CD4-positive, alpha-beta T cell (primary cell): ENCODE measurements around the gene CCL2. TPM values are rescaled to one million over a fixed set of nuclear protein-coding genes. Genes with fewer than 3 reads are reported as not detected.
A peak's percentile ranks its signal among the peaks of the same experiment; 100 is the strongest.

ENCODE experiments used
- ATAC-seq: fragments of 200-7000 bp; cut with Tn5 transposase; one replicate; pipeline ENCODE4 v1.10.0; 2022; ENCODE audit warnings: mild to moderate bottlenecking; ENCODE audit not compliant: poor library complexity
- CTCF ChIA-PET: fragments of 350-600 bp; sonication (Branson Sonifier 250); formaldehyde crosslinking; loops from one replicate; lab custom pipeline; 2021; ENCODE audit warnings: antibody characterized with exemption, inconsistent platforms; lab: Charles Lee
- POLR2A ChIA-PET: fragments of 350-600 bp; sonication (Branson Sonifier 250); formaldehyde crosslinking; loops from one replicate; lab custom pipeline; 2021; ENCODE audit warnings: antibody characterized with exemption, inconsistent platforms; lab: Charles Lee
- DNase-seq, 14 experiments: peaks; one replicate each; pipeline ENCODE4 v3.0.0-alpha.2; 2013 to 2020; ENCODE audit warnings: mixed read lengths in 2 of 14
- H3K27ac ChIP-seq, 2 donors: one replicate each; pipeline versions ENCODE4 v1.5.1 to v1.7.0; 2013; ENCODE audit warnings: low read length in 2 of 2, low read depth in 1 of 2, mild to moderate bottlenecking in 1 of 2
- H3K27me3 ChIP-seq, 2 experiments: 1 replicate in 1 of 2; 2 replicates in 1 of 2; pipeline versions ENCODE4 v1.6.1 to v1.7.0; 2013; ENCODE audit warnings: low read length in 2 of 2, control low read depth in 1 of 2, mild to moderate bottlenecking in 1 of 2, moderate library complexity in 1 of 2; ENCODE audit not compliant: insufficient read depth in 2 of 2, control insufficient read depth in 1 of 2
- H3K36me3 ChIP-seq: one replicate; pipeline ENCODE4 v1.6.1; 2013; ENCODE audit warnings: low read length, control low read depth; ENCODE audit not compliant: insufficient read depth
- H3K4me1 ChIP-seq: one replicate; pipeline ENCODE4 v1.6.1; 2013; ENCODE audit warnings: low read length, control low read depth; ENCODE audit not compliant: insufficient read depth
- H3K4me3 ChIP-seq: one replicate; pipeline ENCODE4 v1.5.1; 2013; ENCODE audit warnings: mild to moderate bottlenecking, low read length, moderate library complexity
- H3K9me3 ChIP-seq, 2 experiments: 1 replicate in 1 of 2; 2 replicates in 1 of 2; pipeline versions ENCODE4 v1.6.1 to v1.7.0; 2013; ENCODE audit warnings: low read length in 2 of 2, mild to moderate bottlenecking in 2 of 2, control low read depth in 1 of 2, moderate library complexity in 1 of 2; ENCODE audit not compliant: control insufficient read depth in 1 of 2, insufficient read depth in 1 of 2
- H3K27ac Mint-ChIP-seq: one replicate; pipeline ENCODE4 v1.8.0; 2020; ENCODE audit warnings: mixed read lengths
- H3K27me3 Mint-ChIP-seq: one replicate; pipeline ENCODE4 v1.8.0; 2021; ENCODE audit warnings: mixed read lengths
- H3K36me3 Mint-ChIP-seq: one replicate; pipeline ENCODE4 v1.8.0; 2021; ENCODE audit warnings: low read depth, mixed read lengths
- H3K4me1 Mint-ChIP-seq: one replicate; pipeline ENCODE4 v1.8.0; 2021; ENCODE audit warnings: low read depth, mixed read lengths
- H3K4me3 Mint-ChIP-seq: one replicate; pipeline ENCODE4 v1.8.0; 2020; ENCODE audit warnings: mild to moderate bottlenecking, mixed read lengths
- H3K9me3 Mint-ChIP-seq: one replicate; pipeline ENCODE4 v1.8.0; 2020; ENCODE audit warnings: mixed read lengths
- intact Hi-C, 2 experiments: fragments of 100-400 bp; cut with DNase I in 1 of 2; cut with micrococcal nuclease in 1 of 2; formaldehyde crosslinking; loops; one replicate each; pipeline versions ENCODE4 v1.15.1 to v1.9.0; 2023 to 2025; cut with DNase I, micrococcal nuclease
- total RNA-seq, 174 experiments: library from RNA in 2 of 174; stranded (reverse) in 2 of 174; gene quantifications; one replicate each; pipeline ENCODE4 v1.2.3 and lab custom pipeline; 2021 to 2026
- TF ChIP-seq, protein P1 (sequence below): fragments of 200-600 bp; IDR thresholded peaks from one replicate; pipeline ENCODE4 v1.8.0; 2022; ENCODE audit warnings: antibody characterized with exemption, mild to moderate bottlenecking

Gene CCL2
- total RNA-seq, 2 experiments from 2014 or later = not detected

DNA sequence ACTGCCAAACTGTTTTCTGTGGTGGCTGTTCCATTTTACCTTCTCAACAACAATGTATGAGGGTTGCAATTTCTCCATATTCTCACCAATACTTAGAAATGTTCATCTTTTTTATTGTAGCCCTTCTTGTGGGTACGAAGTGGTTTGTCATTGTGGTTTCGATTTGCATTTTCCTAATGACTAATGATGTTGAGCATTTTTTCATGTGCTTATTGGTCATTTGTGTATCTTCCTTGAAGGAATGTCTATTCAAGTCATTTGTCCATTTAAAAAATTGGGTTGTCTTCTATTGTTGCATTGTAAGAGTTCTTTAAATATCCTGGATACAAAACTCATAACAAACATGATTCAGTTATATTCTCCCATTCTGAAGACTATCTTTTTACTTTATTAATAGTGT, 47.5 kb upstream of the CCL2 start:
- intact Hi-C loops = no loop called here
- CTCF ChIA-PET = no interaction called here
- no peaks in the 10 kb centered on the region for H3K27me3 ChIP-seq

DNA sequence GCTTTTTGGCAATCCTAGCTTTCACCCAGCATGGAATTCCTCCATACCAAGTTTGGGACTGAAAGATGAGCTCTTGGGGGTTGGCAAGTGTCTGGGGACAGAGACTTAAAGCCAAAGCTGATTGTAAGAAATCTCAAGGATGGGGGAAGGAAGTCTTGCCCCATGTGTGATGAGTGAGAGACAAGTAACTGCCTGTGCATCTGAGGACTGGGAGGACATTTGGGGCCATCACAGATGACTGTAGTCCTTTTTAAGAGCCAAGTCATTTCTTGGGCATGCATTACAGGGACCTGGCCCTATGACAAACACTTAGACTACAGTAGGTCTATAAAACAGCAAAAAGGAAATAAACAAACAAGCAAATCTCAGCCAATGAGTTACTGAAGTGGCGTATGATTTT, 36.3 kb upstream of the CCL2 start:
- no peak overlapping the region for H3K27ac Mint-ChIP-seq
- H3K36me3 Mint-ChIP-seq = no peaks in the 10 kb centered on the region
- POLR2A ChIA-PET = no interaction called here
- DNase-seq (peak in 1 of 14 experiments; percentile 39), ATAC-seq (no peak)
- Histone ChIP-seq H3K36me3 (no peaks in the 10 kb centered on the region), H3K4me1 (no peaks in the 10 kb centered on the region), H3K9me3 (peaks cover 0 to 7% of the 10 kb centered on the region in 2 experiments), H3K27ac (no peak overlapping the region), H3K27me3 (peaks cover 4 to 17% of the 10 kb centered on the region in 2 experiments), H3K4me3 (no peak overlapping the region)
- CTCF ChIA-PET = no interaction called here
- TF ChIP-seq, protein P1, sequence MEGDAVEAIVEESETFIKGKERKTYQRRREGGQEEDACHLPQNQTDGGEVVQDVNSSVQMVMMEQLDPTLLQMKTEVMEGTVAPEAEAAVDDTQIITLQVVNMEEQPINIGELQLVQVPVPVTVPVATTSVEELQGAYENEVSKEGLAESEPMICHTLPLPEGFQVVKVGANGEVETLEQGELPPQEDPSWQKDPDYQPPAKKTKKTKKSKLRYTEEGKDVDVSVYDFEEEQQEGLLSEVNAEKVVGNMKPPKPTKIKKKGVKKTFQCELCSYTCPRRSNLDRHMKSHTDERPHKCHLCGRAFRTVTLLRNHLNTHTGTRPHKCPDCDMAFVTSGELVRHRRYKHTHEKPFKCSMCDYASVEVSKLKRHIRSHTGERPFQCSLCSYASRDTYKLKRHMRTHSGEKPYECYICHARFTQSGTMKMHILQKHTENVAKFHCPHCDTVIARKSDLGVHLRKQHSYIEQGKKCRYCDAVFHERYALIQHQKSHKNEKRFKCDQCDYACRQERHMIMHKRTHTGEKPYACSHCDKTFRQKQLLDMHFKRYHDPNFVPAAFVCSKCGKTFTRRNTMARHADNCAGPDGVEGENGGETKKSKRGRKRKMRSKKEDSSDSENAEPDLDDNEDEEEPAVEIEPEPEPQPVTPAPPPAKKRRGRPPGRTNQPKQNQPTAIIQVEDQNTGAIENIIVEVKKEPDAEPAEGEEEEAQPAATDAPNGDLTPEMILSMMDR = no peak
- intact Hi-C loops = no loop called here
- no peaks in the 10 kb centered on the region for H3K4me1 Mint-ChIP-seq
- H3K27me3 Mint-ChIP-seq = peaks cover 65% of the 10 kb centered on the region
- no peak overlapping the region for H3K4me3 Mint-ChIP-seq
- H3K9me3 Mint-ChIP-seq = peaks cover 2% of the 10 kb centered on the region

More for the DNA sequence above, 47.5 kb upstream of the CCL2 start:
- Histone ChIP-seq H3K27ac (no peak overlapping the region), H3K9me3 (no peaks in the 10 kb centered on the region), H3K4me1 (no peaks in the 10 kb centered on the region), H3K4me3 (no peak overlapping the region), H3K36me3 (no peaks in the 10 kb centered on the region)
- Mint-ChIP-seq H3K27ac (no peak overlapping the region), H3K9me3 (no peaks in the 10 kb centered on the region), H3K27me3 (no peaks in the 10 kb centered on the region), H3K36me3 (no peaks in the 10 kb centered on the region), H3K4me3 (no peak overlapping the region), H3K4me1 (no peaks in the 10 kb centered on the region)
- POLR2A ChIA-PET = no interaction called here
- ATAC-seq (no peak), DNase-seq (peak in 1 of 14 experiments; percentile 25)
- TF ChIP-seq, protein P1 = no peak

DNA sequence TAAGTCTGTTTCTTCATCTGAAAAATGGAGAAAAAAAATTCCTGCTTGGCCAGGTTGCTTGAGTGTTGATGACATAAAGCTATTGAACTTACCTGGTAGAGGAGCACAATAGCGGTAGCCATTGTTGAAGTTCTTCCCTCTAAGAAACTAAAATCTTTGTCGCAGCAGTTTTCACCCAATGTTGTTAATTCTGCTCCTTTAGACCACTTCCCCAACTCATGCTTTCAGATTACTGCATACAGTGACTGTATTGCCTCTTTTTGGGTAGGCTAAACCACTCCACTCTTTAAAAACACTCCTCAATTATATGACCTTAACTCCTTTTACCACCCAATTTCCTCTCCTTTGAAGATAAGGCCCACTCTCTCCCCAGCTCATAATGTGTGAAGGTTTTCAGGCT, 35.7 kb upstream of the CCL2 start:
- Mint-ChIP-seq H3K27ac (no peak overlapping the region), H3K9me3 (peaks cover under 1% of the 10 kb centered on the region), H3K4me3 (no peak overlapping the region), H3K36me3 (no peaks in the 10 kb centered on the region), H3K27me3 (peaks cover 60% of the 10 kb centered on the region), H3K4me1 (no peaks in the 10 kb centered on the region)
- ChIA-PET POLR2A (no interaction called here), CTCF (no interaction called here)
- no peaks in the 10 kb centered on the region for H3K36me3 ChIP-seq
- no peak overlapping the region for H3K27ac ChIP-seq
- H3K27me3 ChIP-seq = peaks cover 4 to 17% of the 10 kb centered on the region in 2 experiments
- intact Hi-C loops = no loop called here
- H3K9me3 ChIP-seq = peaks cover 0 to 7% of the 10 kb centered on the region in 2 experiments
- TF ChIP-seq, protein P1 = no peak
- DNase-seq (no peak), ATAC-seq (no peak)
- no peak overlapping the region for H3K4me3 ChIP-seq
- H3K4me1 ChIP-seq = no peaks in the 10 kb centered on the region
